Vagina (tissue), 2 donors: ENCODE results near the gene USH2A. TPM values are rescaled to one million over a fixed set of nuclear protein-coding genes. Genes with fewer than 3 reads are reported as not detected.

Source experiments
- DNase-seq, 2 donors: peaks; one replicate each; pipeline ENCODE4 v3.0.0-alpha.2; 2017; ENCODE audit errors: extremely low spot score in 2 of 2
- H3K27ac ChIP-seq: fragments of 200-600 bp; sonication (generic); one replicate; pipeline ENCODE4 v1.5.1; 2019
- H3K27me3 ChIP-seq: fragments of 200-600 bp; sonication (generic); one replicate; pipeline ENCODE4 v1.5.1; 2019
- H3K36me3 ChIP-seq, 2 donors: fragments of 200-600 bp; sonication (generic); one replicate each; pipeline ENCODE4 v1.5.1; 2017 to 2019
- H3K4me1 ChIP-seq: fragments of 200-600 bp; sonication (generic); one replicate; pipeline ENCODE4 v1.5.1; 2019
- H3K4me3 ChIP-seq, 2 donors: fragments of 200-600 bp; sonication (generic); 1 replicate in 1 of 2; 2 replicates in 1 of 2; pipeline ENCODE4 v1.5.1; 2016 to 2019
- H3K9me3 ChIP-seq: fragments of 200-600 bp; sonication (generic); one replicate; pipeline ENCODE4 v1.5.1; 2019
- POLR2A ChIP-seq, 2 donors: fragments of 450-650 bp; IDR thresholded peaks; one replicate each; pipeline ENCODE4 v1.6.1; 2017; ENCODE audit warnings: antibody characterized with exemption in 2 of 2, mild to moderate bottlenecking in 2 of 2, moderate library complexity in 2 of 2
- POLR2AphosphoS5 ChIP-seq, 2 donors: sonication (generic); formaldehyde crosslinking; IDR thresholded peaks; one replicate each; pipeline ENCODE4 v1.9.0; 2017; ENCODE audit warnings: antibody characterized with exemption in 2 of 2, mild to moderate bottlenecking in 2 of 2, low read depth in 1 of 2; ENCODE audit not compliant: insufficient read depth in 1 of 2
- intact Hi-C: fragments of 100-400 bp; cut with DNase I; formaldehyde crosslinking; loops from one replicate; pipeline ENCODE4 v1.15.1; 2023
- total RNA-seq: library from RNA; depleted of rRNA; stranded (reverse); fragments of >200 nt; gene quantifications from one replicate; pipeline ENCODE4 v1.2.3, GENCODE V29; 2016
- TF ChIP-seq, protein P1 (sequence below), 3 experiments: fragments of 450-650 bp in 2 of 3; fragments of 200-600 bp in 1 of 3; sonication (generic) in 1 of 3; IDR thresholded peaks; one replicate each; pipeline ENCODE4 v1.5.1; 2017 to 2019; ENCODE audit warnings: antibody characterized with exemption in 3 of 3, mild to moderate bottlenecking in 2 of 3, moderate library complexity in 2 of 3

Gene USH2A
- total RNA-seq, 1 donor from 2014 or later: under 0.01 TPM

DNA sequence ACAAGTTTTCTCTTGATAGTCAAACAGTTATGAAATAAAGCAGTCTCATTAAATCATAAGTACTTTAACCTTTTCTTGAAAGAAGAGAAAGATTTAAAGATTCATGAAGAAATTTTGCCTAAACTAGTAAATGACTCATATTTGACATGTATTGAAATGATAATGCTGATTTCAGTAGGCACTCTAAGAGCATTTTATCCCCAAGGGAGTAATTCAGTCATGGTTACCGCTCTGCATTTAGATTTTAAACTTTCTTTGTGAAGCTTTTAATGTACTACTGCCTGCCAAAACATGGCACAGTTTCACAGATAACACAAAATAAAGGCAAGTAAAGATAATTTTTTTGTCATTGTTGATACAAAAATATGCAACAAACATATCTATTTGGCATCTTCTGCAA is 6.8 kb downstream of the USH2A start:
- H3K4me3 ChIP-seq: no peak overlapping the region
- intact Hi-C loops: no loop called here
- no peak for DNase-seq
- H3K36me3 ChIP-seq: no peaks in the 10 kb centered on the region
- no peak overlapping the region for H3K27ac ChIP-seq
- H3K9me3 ChIP-seq: no peaks in the 10 kb centered on the region
- H3K4me1 ChIP-seq: no peaks in the 10 kb centered on the region
- TF ChIP-seq POLR2A (IDR thresholded peaks at IDR 0.05) (no peak), POLR2AphosphoS5 (IDR thresholded peaks at IDR 0.05; ENCODE audit: insufficient read depth in 1 of 2, low read depth in 1 of 2) (no peak)
- TF ChIP-seq, protein P1, sequence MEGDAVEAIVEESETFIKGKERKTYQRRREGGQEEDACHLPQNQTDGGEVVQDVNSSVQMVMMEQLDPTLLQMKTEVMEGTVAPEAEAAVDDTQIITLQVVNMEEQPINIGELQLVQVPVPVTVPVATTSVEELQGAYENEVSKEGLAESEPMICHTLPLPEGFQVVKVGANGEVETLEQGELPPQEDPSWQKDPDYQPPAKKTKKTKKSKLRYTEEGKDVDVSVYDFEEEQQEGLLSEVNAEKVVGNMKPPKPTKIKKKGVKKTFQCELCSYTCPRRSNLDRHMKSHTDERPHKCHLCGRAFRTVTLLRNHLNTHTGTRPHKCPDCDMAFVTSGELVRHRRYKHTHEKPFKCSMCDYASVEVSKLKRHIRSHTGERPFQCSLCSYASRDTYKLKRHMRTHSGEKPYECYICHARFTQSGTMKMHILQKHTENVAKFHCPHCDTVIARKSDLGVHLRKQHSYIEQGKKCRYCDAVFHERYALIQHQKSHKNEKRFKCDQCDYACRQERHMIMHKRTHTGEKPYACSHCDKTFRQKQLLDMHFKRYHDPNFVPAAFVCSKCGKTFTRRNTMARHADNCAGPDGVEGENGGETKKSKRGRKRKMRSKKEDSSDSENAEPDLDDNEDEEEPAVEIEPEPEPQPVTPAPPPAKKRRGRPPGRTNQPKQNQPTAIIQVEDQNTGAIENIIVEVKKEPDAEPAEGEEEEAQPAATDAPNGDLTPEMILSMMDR (IDR thresholded peaks at IDR 0.05): no peak
- H3K27me3 ChIP-seq: no peaks in the 10 kb centered on the region

DNA sequence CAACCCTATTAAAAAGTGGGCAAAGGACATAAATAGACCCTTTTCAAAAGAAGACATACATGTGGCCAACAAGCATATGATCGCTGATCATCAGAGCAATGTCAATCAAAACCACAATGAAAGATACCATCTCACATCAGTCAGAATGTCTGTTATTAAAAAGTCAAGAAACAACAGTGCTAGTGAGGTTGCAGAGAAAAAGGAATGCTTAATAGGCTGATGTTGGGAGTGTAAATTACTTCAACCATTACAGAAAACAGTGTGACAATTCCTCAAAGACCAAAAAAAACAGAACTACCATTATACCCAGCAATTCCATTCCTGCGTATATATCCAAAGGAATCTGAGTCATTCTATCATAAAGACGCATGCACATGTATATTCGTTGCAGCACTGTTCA is 13.2 kb downstream of the USH2A start:
- no peaks in the 10 kb centered on the region for H3K27me3 ChIP-seq
- H3K4me1 ChIP-seq: no peaks in the 10 kb centered on the region
- no peak overlapping the region for H3K4me3 ChIP-seq
- no peaks in the 10 kb centered on the region for H3K9me3 ChIP-seq
- H3K36me3 ChIP-seq: no peaks in the 10 kb centered on the region
- H3K27ac ChIP-seq: no peak overlapping the region
- intact Hi-C loops: no loop called here
- TF ChIP-seq, protein P1 (IDR thresholded peaks at IDR 0.05): no peak
- no peak for DNase-seq

DNA sequence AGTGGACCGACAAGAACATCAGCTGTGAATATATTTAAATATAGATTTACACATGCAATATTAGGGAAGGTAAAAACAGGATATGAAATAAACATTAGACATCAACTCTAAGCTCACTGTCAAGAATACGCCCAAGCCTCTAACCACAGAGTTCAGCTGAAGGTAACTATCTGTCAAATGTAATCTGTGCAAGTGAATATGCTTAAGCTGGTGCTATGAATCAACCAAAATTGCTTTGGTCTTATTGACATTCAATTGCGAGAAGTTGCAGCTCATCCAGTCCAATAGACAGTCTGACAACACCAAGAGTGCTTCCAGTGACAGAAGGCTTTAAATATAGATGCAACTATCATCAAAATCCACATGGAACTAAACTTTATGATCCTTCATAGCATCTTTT is 32.3 kb downstream of the USH2A start:
- no peaks in the 10 kb centered on the region for H3K4me1 ChIP-seq
- H3K9me3 ChIP-seq: no peaks in the 10 kb centered on the region
- TF ChIP-seq, protein P1 (IDR thresholded peaks at IDR 0.05): no peak
- TF ChIP-seq POLR2AphosphoS5 (IDR thresholded peaks at IDR 0.05; ENCODE audit: insufficient read depth in 1 of 2, low read depth in 1 of 2) (no peak), POLR2A (IDR thresholded peaks at IDR 0.05) (no peak)
- H3K4me3 ChIP-seq: no peak overlapping the region
- no peak for DNase-seq
- intact Hi-C loops: no loop called here
- H3K36me3 ChIP-seq: no peaks in the 10 kb centered on the region
- H3K27me3 ChIP-seq: no peaks in the 10 kb centered on the region
- no peak overlapping the region for H3K27ac ChIP-seq

DNA sequence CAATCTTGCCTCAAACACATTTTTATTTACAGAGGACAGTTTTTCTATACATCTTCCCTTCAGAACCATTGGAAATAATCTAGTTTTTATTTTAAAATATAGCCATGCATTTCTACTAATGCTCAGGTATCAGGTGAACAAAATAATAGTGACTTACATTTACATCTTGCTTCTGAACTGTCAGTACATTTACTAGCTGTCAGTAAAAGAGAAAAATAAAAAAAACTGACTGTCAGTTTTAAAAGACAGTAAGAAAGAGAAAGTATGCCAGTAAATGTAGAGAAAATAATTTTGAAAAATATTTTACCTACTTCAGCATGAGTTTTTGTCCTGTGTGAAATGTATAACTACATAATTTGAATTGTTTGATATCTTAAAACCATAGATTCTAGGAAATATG is 33.5 kb downstream of the USH2A start:
- Histone ChIP-seq H3K27ac (no peak overlapping the region), H3K36me3 (no peaks in the 10 kb centered on the region), H3K4me1 (no peaks in the 10 kb centered on the region), H3K4me3 (no peak overlapping the region), H3K27me3 (no peaks in the 10 kb centered on the region), H3K9me3 (no peaks in the 10 kb centered on the region)
- intact Hi-C loops: no loop called here
- TF ChIP-seq, protein P1 (IDR thresholded peaks at IDR 0.05): no peak
- no peak for TF ChIP-seq POLR2A (IDR thresholded peaks at IDR 0.05)
- TF ChIP-seq POLR2AphosphoS5 (IDR thresholded peaks at IDR 0.05; ENCODE audit: insufficient read depth in 1 of 2, low read depth in 1 of 2): no peak
- no peak for DNase-seq

DNA sequence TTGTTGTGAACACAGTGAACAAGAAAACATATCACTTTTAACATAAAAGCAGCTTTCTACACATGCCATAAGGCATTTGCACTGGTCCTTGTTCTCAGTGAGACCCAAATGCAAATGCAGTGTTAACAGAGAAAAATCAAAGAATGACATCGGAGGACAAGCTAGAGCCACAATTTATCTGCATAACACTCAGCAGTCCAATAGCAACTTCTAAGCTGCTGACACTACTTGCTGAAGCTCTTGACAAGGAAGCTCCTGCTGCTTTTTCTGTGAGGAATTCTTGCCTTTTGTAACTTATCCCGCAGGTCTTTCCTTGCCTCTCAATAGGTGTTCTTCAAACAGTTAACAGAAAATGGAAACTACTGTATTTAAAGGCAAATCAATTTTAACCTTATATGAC is 34.7 kb downstream of the USH2A start:
- Histone ChIP-seq H3K9me3 (no peaks in the 10 kb centered on the region), H3K4me1 (no peaks in the 10 kb centered on the region), H3K27me3 (no peaks in the 10 kb centered on the region), H3K36me3 (no peaks in the 10 kb centered on the region), H3K4me3 (no peak overlapping the region), H3K27ac (no peak overlapping the region)
- no peak for DNase-seq
- TF ChIP-seq POLR2AphosphoS5 (IDR thresholded peaks at IDR 0.05; ENCODE audit: insufficient read depth in 1 of 2, low read depth in 1 of 2) (no peak), POLR2A (IDR thresholded peaks at IDR 0.05) (no peak)
- TF ChIP-seq, protein P1 (IDR thresholded peaks at IDR 0.05): no peak
- intact Hi-C loops: no loop called here
